ENCODE results near the gene MYH9.
A peak's percentile ranks its signal among the peaks of the same experiment; 100 is the strongest.
"Not testable (repeated sequence)": the region's sequence is repeated elsewhere in the genome, so short reads cannot be mapped to it uniquely, and the experiment has no call there.

Gene MYH9

DNA sequence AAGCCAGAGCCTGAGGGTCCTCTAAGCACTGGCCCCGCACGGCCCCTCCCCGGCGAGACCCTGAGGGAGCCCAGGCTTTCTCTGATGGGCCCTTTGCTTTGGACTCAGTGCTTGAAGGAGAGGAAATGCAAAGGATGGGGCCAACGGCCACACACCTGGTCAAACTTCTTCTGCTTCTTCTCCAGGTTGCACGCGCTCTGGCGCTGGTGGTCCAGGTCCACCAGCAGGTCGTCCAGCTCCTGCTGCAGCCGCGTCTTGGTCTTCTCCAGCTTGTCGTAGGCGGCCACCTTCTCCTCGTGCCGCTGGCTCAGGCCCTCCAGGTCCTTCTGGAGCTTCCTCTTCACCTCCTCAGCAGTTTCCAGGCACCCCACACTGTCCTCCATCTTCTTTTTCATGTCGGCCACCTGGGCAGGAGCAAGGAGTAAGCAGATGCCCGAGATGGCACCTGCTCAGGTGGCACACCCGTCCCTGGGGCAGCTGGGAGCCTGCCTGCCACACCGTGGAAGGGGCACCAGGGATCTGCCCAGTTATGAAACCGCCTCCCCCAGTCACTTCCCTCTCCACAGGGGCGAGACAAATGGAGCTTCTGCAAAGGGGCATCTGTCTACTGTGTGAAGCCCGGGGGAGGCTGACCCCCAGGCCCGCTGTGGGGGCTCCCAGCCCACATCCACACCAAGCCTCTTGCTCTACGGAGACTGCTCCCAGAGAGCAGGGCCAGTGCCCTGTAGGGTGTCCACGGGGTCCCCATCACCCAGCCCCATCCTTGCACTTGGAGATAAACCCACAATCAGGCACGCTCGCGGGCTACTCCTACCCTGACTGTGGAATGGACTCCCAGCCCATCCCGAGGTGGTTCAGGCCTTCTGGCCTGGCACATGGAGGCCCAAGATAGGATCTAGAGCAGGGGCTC is 95.7 kb downstream of the MYH9 start:
- H3K27ac Mint-ChIP-seq = peak overlapping the region; percentile 72 to 95
- ATAC-seq (replicated peaks) = no peak
- peaks cover 96% of the 10 kb centered on the region for H3K36me3 Mint-ChIP-seq (ENCODE audit: insufficient read depth)

DNA sequence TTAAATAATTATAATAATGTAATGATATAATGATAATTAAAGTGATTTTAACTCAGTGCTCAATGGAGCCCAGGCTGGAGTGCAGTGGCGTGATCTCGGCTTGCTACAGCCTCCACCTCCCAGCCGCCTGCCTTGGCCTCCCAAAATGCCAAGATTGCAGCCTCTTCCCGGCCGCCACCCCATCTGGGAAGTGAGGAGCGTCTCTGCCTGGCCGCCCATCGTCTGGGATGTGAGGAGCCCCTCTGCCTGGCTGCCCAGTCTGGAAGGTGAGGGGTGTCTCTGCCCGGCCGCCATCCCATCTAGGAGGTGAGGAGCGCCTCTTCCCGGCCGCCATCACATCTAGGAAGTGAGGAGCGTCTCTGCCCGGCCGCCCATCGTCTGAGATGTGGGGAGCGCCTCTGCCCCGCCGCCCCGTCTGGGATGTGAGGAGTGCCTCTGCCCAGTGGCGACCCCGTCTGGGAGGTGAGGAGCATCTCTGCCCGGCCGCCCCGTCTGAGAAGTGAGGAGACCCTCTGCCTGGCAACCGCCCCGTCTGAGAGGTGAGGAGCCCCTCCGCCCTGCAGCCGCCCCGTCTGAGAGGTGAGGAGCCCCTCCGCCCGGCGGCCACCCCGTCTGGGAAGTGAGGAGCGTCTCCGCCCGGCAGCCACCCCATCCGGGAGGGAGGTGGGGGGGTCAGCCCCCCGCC is 97.2 kb downstream of the MYH9 start:
- H3K4me3 Mint-ChIP-seq = peak overlapping the region in 1 of 2 donors; percentile 88

More for the DNA sequence above, 95.7 kb downstream of the MYH9 start:
- Mint-ChIP-seq H3K9me3 (no peaks in the 10 kb centered on the region), H3K4me1 (ENCODE audit: low read depth in 2 of 2) (peaks cover 35 to 50% of the 10 kb centered on the region in 2 donors), H3K27me3 (no peaks in the 10 kb centered on the region), H3K4me3 (peak overlapping the region; percentile 65 to 67)
- DNase-seq = no peak

DNA sequence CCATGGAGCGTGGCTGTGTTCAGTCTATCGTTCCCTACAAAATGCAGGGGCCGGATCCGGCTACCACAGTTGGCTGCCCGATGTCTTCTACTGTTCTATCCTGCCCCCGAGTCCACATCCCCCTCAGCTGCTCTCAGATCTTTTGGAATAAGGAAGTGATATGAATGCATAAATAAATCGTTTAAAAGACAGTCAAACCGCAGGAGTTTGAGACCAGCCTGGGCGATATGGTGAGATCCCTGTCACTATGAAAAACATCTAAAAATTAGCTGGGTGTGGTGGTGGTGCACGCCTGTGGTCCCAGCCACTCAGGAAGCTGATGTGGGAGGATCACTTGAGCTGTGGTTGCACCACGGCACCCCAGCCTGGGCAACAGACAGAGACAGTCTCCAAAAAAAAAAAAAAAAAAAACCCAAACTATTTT is 97.8 kb downstream of the MYH9 start:
- Mint-ChIP-seq H3K4me3 (peak overlapping the region; percentile 81 to 88), H3K27ac (peak overlapping the region; percentile 93 to 94), H3K4me1 (ENCODE audit: low read depth in 2 of 2) (peaks cover 38 to 50% of the 10 kb centered on the region in 2 donors), H3K36me3 (ENCODE audit: insufficient read depth) (peaks cover 96% of the 10 kb centered on the region)
- H3K27me3 Mint-ChIP-seq, H3K9me3 Mint-ChIP-seq: not testable (repeated sequence)
- ATAC-seq (replicated peaks) (peak; percentile 90), DNase-seq (peak; percentile 41 to 54 (median 46))

More for the DNA sequence above, 97.2 kb downstream of the MYH9 start:
- peak overlapping the region; percentile 93 to 94 for H3K27ac Mint-ChIP-seq
- ATAC-seq (replicated peaks); H3K9me3 Mint-ChIP-seq; H3K27me3 Mint-ChIP-seq; DNase-seq: not testable (repeated sequence)
- H3K36me3 Mint-ChIP-seq (ENCODE audit: insufficient read depth) = peaks cover 96% of the 10 kb centered on the region
- H3K4me1 Mint-ChIP-seq (ENCODE audit: low read depth in 2 of 2) = peaks cover 38 to 53% of the 10 kb centered on the region in 2 donors

DNA sequence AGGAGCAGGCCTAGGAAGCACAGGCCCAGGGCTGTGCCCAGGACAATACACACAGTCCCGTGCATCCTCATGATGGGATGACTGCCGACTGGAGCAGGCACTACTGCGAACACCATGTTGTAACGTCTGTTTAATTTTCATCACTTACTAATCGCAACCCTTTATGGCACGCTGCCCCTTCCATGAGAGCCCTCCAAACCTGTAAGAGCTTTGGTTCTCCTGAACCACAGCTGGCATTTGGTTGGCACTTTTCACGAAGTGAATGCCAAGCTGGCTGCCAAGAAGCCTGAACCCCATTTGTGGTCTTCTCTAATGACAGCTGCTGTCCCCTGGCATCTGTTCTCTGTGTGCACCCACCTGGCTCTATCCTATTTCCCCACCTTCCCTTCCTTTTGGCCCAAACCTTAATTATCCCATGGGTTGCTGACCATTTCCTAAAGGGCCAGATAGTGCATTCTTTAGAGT is 98.3 kb downstream of the MYH9 start:
- Mint-ChIP-seq H3K27ac (peak overlapping the region; percentile 93 to 94), H3K9me3 (no peaks in the 10 kb centered on the region), H3K36me3 (ENCODE audit: insufficient read depth) (peaks cover 96% of the 10 kb centered on the region), H3K4me3 (peak overlapping the region; percentile 81 to 88), H3K4me1 (ENCODE audit: low read depth in 2 of 2) (peaks cover 38 to 49% of the 10 kb centered on the region in 2 donors), H3K27me3 (no peaks in the 10 kb centered on the region)
- DNase-seq (no peak), ATAC-seq (replicated peaks) (no peak)

DNA sequence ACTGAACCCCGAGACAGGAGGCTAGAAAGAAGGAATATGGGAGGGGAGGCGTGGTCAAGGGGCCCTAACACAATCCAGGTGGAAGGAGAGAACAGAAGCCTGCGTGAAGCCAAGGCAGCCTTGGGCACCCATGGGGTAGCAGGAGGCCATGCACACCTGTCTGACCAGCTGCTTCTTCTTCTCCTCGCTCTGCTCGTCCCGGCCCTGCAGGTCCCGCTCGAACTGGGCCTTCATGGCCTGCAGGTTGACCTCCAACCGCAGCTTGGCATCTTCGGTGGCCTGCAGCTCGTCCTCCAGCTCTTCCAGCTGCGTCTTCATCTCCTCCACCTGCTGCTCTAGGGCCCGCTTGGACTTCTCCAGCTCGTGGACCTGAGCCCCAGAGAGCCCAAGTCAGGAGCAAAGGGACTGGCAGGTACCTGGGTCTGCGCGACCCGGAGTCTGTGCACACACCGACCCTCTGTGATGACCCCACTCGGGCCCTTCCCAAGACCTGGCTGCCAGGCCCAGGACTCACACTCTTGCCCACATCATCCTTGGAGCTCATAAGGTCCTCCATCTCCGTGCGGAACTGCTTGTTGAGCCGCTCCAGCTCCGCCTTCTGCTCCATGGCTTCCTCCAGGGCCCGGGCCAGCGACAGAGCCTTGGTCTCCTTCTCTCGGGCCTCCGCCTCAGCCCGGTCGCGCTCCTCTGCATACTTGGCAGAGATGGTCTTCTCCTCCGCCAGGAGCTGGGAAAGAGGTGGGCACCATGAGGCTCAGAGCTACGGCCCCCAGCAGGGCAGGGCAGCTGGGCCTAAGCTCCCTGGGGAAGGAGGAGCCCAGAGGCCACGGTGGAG is 99.0 kb downstream of the MYH9 start:
- no peaks in the 10 kb centered on the region for H3K27me3 Mint-ChIP-seq
- no peak for ATAC-seq (replicated peaks)
- H3K4me1 Mint-ChIP-seq (ENCODE audit: low read depth in 2 of 2) = peaks cover 38 to 47% of the 10 kb centered on the region in 2 donors
- H3K36me3 Mint-ChIP-seq (ENCODE audit: insufficient read depth) = peaks cover 96% of the 10 kb centered on the region
- H3K27ac Mint-ChIP-seq = peak overlapping the region; percentile 93 to 94
- no peaks in the 10 kb centered on the region for H3K9me3 Mint-ChIP-seq
- peak overlapping the region; percentile 81 to 88 for H3K4me3 Mint-ChIP-seq
- no peak for DNase-seq

DNA sequence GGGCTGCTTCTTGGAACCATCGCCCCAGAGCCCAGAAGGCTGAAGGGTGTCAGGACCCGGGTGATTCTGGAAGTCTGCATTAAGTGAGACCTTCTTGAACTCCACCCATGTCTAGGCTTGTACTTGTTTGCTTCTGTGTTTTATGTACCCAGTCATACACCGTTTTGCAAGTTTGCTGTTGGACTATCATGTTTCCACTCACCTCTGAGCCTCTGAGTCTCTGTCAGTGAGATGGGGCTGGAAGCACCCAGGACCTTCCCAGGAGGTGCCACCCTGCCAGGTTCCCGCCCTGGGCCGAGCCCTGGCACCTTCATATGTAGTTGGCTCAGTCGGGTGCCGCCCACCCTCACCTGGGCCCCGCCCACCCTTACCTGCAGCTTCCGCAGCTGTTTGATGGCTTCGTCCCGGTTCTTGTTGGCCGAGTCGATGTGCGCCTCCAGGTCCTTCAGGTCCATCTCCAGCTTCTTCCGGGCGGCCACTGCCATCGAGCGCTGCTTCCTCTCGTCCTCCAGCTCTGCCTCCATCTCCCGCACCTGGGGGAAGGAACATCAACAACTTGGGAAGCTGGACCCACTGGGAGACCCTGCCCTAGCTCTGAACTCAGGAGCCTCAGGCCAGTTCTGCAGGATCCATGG is 99.8 kb downstream of the MYH9 start:
- Mint-ChIP-seq H3K9me3 (no peaks in the 10 kb centered on the region), H3K4me1 (ENCODE audit: low read depth in 2 of 2) (peaks cover 37 to 44% of the 10 kb centered on the region in 2 donors), H3K27me3 (no peaks in the 10 kb centered on the region), H3K27ac (peak overlapping the region; percentile 91 to 93), H3K4me3 (peak overlapping the region in 1 of 2 donors; percentile 88), H3K36me3 (ENCODE audit: insufficient read depth) (peaks cover 96% of the 10 kb centered on the region)
- DNase-seq (no peak), ATAC-seq (replicated peaks) (no peak)

DNA sequence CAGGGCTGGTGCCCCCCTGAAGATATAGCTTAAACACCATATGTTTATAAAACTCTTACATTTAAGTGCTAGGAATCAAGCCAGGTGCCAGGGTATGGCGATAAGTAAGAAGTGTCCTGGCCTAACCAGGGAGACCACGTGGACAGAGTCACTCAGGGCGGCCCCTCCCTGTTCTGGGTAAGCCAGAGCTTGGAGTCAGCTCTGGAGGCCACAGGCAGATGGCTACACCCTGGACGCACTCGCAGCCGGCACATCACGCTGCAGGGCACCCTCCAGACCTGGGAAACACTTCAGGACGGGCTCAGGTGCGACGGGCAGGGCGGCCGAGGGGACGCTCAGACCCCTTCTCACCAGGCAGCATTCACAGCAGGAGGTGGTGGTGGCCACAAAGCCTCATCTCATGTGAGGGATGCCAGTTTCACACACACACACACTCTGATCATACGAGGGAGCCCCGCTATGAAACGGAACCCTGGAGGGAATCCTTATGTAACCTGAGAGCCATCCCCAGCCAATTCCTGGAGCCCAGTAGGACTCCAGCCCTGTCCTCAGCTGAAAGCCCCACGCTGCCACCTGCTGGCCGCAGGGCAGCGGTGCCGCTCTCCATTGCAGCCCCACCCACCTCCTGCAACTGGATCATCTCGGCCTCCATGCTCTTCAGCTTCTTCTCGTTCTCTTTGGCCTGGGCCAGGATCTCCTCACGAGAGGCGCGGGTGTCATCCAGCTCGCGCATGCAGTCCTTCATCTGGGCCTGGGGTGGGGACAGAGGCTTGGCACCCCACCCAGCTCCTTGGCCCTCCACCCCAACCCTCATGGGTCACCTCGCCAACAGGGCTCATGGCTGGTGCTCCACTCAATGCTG is 101.4 kb downstream of the MYH9 start:
- DNase-seq (peak; percentile 57 to 69 (median 63)), ATAC-seq (replicated peaks) (peak; percentile 51)
- H3K4me3 Mint-ChIP-seq = peak overlapping the region; percentile 44 to 88
- H3K9me3 Mint-ChIP-seq = no peaks in the 10 kb centered on the region
- H3K27ac Mint-ChIP-seq = peak overlapping the region; percentile 91
- H3K27me3 Mint-ChIP-seq = no peaks in the 10 kb centered on the region
- peaks cover 96% of the 10 kb centered on the region for H3K36me3 Mint-ChIP-seq (ENCODE audit: insufficient read depth)
- peaks cover 30 to 31% of the 10 kb centered on the region in 2 donors for H3K4me1 Mint-ChIP-seq (ENCODE audit: low read depth in 2 of 2)

DNA sequence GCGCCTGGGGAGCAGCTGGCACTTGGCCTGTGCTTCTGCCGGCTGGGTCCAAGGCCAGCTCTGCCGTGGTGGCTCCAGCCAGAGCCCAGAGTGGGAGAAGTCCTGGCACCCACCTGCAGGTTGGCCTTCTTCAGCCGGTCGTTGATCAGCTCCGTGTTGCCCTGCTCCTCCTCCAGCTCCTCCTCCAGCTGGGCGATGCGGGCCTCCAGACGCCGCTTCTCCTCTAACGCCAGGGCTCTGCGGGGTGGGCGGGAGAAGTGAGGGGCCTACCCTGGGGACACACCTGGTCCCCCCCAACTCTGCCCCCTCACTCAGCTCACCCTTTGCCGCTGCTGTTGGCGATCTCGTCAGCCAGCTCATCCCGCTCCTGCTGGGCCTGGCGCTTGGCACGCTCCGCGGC is 102.2 kb downstream of the MYH9 start:
- H3K36me3 Mint-ChIP-seq (ENCODE audit: insufficient read depth) = peaks cover 100% of the 10 kb centered on the region
- H3K9me3 Mint-ChIP-seq = no peaks in the 10 kb centered on the region
- H3K27me3 Mint-ChIP-seq = no peaks in the 10 kb centered on the region
- DNase-seq (no peak), ATAC-seq (replicated peaks) (no peak)
- peak overlapping the region in 1 of 2 donors; percentile 91 for H3K27ac Mint-ChIP-seq
- H3K4me1 Mint-ChIP-seq (ENCODE audit: low read depth in 2 of 2) = peaks cover 30 to 31% of the 10 kb centered on the region in 2 donors
- H3K4me3 Mint-ChIP-seq = no peak overlapping the region

DNA sequence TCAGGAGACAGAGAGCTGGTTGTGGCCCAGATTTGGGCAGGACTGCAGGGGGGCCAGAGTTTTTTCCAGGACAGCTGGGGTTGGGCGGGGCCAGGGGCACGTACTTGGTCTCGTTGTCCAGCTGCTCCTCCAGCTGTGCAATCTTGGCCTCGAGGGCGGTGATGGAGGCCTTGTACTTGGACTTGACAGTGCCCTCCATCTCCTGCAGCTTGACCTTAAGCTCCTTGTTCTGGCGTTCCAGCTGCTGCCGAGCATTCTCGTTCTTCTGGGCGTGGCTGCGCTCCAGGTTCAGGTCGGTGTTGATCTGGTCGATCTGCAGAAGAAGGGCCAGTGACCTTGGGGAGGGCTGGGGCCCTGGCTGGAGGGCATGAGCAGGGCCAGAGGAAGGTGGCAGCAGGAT is 102.8 kb downstream of the MYH9 start:
- peaks cover 29% of the 10 kb centered on the region in 2 donors for H3K4me1 Mint-ChIP-seq (ENCODE audit: low read depth in 2 of 2)
- no peak overlapping the region for H3K4me3 Mint-ChIP-seq
- H3K9me3 Mint-ChIP-seq = no peaks in the 10 kb centered on the region
- peaks cover 100% of the 10 kb centered on the region for H3K36me3 Mint-ChIP-seq (ENCODE audit: insufficient read depth)
- no peaks in the 10 kb centered on the region for H3K27me3 Mint-ChIP-seq
- no peak for ATAC-seq (replicated peaks)
- no peak for DNase-seq
- H3K27ac Mint-ChIP-seq = peak overlapping the region in 1 of 2 donors; percentile 83

DNA sequence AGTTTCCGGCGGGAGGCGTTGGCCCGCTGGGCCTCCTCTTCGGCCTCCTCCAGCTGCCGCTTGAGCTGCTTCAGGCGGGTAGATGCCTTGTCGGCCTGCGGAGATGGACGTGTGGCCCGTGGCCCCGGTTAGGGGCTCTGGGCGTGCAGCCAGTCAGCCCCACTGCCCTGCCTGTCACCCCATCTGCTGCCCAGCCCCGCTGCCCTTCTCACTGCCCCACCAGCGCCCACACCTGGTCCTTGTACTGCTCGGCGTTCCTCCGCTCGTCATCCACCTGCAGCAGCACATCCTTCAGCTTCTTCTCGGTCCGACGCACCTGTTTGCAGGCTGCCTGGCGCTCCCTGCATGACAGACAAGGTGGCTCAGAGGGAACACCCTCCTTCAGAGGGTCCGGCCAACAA is 103.6 kb downstream of the MYH9 start:
- ATAC-seq (replicated peaks) (no peak), DNase-seq (no peak)
- no peaks in the 10 kb centered on the region for H3K9me3 Mint-ChIP-seq
- H3K4me1 Mint-ChIP-seq (ENCODE audit: low read depth in 2 of 2) = peaks cover 20 to 21% of the 10 kb centered on the region in 2 donors
- no peak overlapping the region for H3K4me3 Mint-ChIP-seq
- H3K27ac Mint-ChIP-seq = peak overlapping the region in 1 of 2 donors; percentile 83
- no peaks in the 10 kb centered on the region for H3K27me3 Mint-ChIP-seq
- peaks cover 100% of the 10 kb centered on the region for H3K36me3 Mint-ChIP-seq (ENCODE audit: insufficient read depth)

DNA sequence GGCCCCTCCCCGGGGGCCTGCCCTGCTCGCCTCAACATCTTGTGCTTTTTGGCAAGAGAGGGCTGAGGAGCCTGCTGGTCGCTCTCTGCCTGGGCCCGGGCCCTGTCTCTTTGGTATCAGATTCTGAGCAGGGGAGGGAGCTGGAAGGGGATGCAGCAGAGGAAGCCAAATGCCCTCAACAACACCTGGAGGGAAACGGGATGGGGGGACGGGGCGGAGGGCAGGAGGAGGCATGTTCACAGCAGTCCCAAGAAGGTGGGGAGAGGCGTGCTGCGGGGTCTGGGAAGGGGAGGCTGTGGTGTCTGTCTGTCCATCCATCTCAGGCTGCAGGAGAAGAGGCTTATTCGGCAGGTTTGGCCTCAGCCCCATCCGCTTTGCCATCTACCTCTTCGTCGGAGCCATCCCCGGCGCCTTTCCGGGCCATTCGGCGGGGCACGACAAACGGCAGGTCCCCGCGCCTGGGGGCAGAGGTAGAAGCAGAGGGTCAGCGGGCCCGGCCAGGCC is 105.4 kb downstream of the MYH9 start:
- Mint-ChIP-seq H3K36me3 (ENCODE audit: insufficient read depth) (peaks cover 87% of the 10 kb centered on the region), H3K9me3 (no peaks in the 10 kb centered on the region), H3K27me3 (no peaks in the 10 kb centered on the region), H3K4me3 (no peak overlapping the region), H3K4me1 (ENCODE audit: low read depth in 2 of 2) (peaks cover 19 to 25% of the 10 kb centered on the region in 2 donors), H3K27ac (peak overlapping the region in 1 of 2 donors; percentile 83)
- no peak for ATAC-seq (replicated peaks)
- DNase-seq = no peak

Data from effector memory CD8-positive, alpha-beta T cell (primary cell).